Measurements from ENCODE around the gene TMEM178B. TPM values are rescaled to one million over a fixed set of nuclear protein-coding genes. Genes with fewer than 3 reads are reported as not detected.

TMEM178B gene
- total and polyA plus RNA-seq, 10 of the 15 experiments (the other 5 are each of a cell fraction or from before 2014, with no cell fraction given): 0.01 to 1.1 (median 0.04) TPM; not detected in 2

- RAD21 ChIA-PET (ENCODE audit: unreplicated experiment): interaction anchor here (2.3 kb wide), 1 partner anchor 100 kb away, joined by 4 read pairs; no protein-coding TSS in a partner anchor
- H3K36me3 ChIP-seq (ENCODE audit: control insufficient read depth in 2 of 2, insufficient read depth in 2 of 2, low read length in 1 of 2): no peaks in the 10 kb centered on the region
- TF ChIP-seq GATAD2B (conservative IDR thresholded peaks at IDR 0.05; ENCODE audit: low read depth) (no peak), SUZ12 (IDR thresholded peaks at IDR 0.05; ENCODE audit: unreplicated experiment) (no peak), ZNF687 (IDR thresholded peaks at IDR 0.05) (no peak), ZZZ3 (IDR thresholded peaks at IDR 0.05; ENCODE audit: control insufficient read depth, insufficient read length, low read depth) (no peak), RBBP5 (conservative IDR thresholded peaks at IDR 0.05) (no peak), SP1 (IDR thresholded peaks at IDR 0.05; ENCODE audit: low read depth, low read length) (no peak), SREBF1 (IDR thresholded peaks at IDR 0.05; ENCODE audit: low read length) (no peak), ZNF217 (IDR thresholded peaks at IDR 0.05) (no peak), YY1 (IDR thresholded peaks at IDR 0.05; ENCODE audit: low read depth, low read length) (no peak), HDGF (IDR thresholded peaks at IDR 0.05) (no peak), HDAC2 (IDR thresholded peaks at IDR 0.05) (no peak), ZNF24 (IDR thresholded peaks at IDR 0.05) (no peak), CHD1 (IDR thresholded peaks at IDR 0.05; ENCODE audit: low read depth, low read length) (no peak), MXI1 (IDR thresholded peaks at IDR 0.05; ENCODE audit: low read depth, low read length) (no peak), SMC3 (IDR thresholded peaks at IDR 0.05; ENCODE audit: borderline replicate concordance, low read length) (no peak), TCF7 (IDR thresholded peaks at IDR 0.05; ENCODE audit: borderline replicate concordance) (no peak), SIN3A (IDR thresholded peaks at IDR 0.05; ENCODE audit: low read depth, low read length) (no peak)
- H2AFZ ChIP-seq (ENCODE audit: control insufficient read depth, low read depth, low read length): no peak overlapping the region
- FAIRE-seq (no peak), ATAC-seq (no peak), DNase-seq (ENCODE audit: low read depth, low spot score) (no peak)
- H3K27me3 ChIP-seq (replicated peaks in 1 of 2; ENCODE audit: control insufficient read depth in 2 of 2, insufficient read depth in 2 of 2, low read length in 1 of 2): no peaks in the 10 kb centered on the region
- H3K4me2 ChIP-seq (ENCODE audit: control insufficient read depth, insufficient read depth): no peak overlapping the region
- POLR2A ChIA-PET: interaction anchor here (0.6 kb wide), 1 partner anchor 621 kb away, joined by 3 read pairs; the partner anchor contains the start of gene NDUFB2
- H4K20me1 ChIP-seq (ENCODE audit: control insufficient read depth, insufficient read depth): no peaks in the 10 kb centered on the region
- no peak overlapping the region for H3K4me3 ChIP-seq
- intact Hi-C loops (cut with micrococcal nuclease; ENCODE audit: unreplicated experiment) (loop anchor here (10.0 kb wide), 1 partner anchor 218 kb away; no protein-coding TSS in a partner anchor), in situ Hi-C loops (cut with MboI) (no loop called here)
- no peaks in the 10 kb centered on the region for H3K9me3 ChIP-seq (replicated peaks; ENCODE audit: control insufficient read depth, insufficient read depth, low read length)
- H3K4me1 ChIP-seq (ENCODE audit: control insufficient read depth, insufficient read depth, low read length): no peaks in the 10 kb centered on the region
- WGBS (ENCODE audit: insufficient coverage, insufficient replicate concordance, low lambda C conversion rate, missing lambda C conversion rate): 51% methylated on average over 3 of the region's 3 CpGs
- SMC1A ChIA-PET (ENCODE audit: uncharacterized antibody, unreplicated experiment): interaction anchor here (1.3 kb wide), 1 partner anchor 327 kb away, joined by 3 read pairs; no protein-coding TSS in a partner anchor
- BruUV-seq (replicated peaks): no TSS peak
- H3K79me2 ChIP-seq (ENCODE audit: control insufficient read depth, insufficient read depth, low read length): no peaks in the 10 kb centered on the region
- no peak overlapping the region for H3K27ac ChIP-seq (ENCODE audit: control insufficient read depth, insufficient read depth)
- CTCF ChIA-PET: no interaction called here
- H3K9ac ChIP-seq (ENCODE audit: control insufficient read depth, insufficient read depth, low read length): no peak overlapping the region
Observed at GRCh38 chr7:141317033-141317585, 243.2 kb downstream of the TMEM178B start.

All from GM12878 (cell line).